Loucy (cell line): Measurements from ENCODE around the gene RRAGB.

Experiments
- H2AFZ ChIP-seq: fragments of 200-600 bp; sonication (generic); 2 replicates; pipeline ENCODE4 v1.6.0; 2016; ENCODE audit warnings: antibody characterized with exemption, mild to moderate bottlenecking, low read length, moderate library complexity
- H3F3A ChIP-seq: fragments of 200-600 bp; 2 replicates; pipeline ENCODE4 v1.6.0; 2016; ENCODE audit warnings: antibody characterized with exemption, low read depth, mild to moderate bottlenecking
- H3K27me3 ChIP-seq: fragments of 200-600 bp; sonication (generic); 2 replicates; pipeline ENCODE4 v1.6.1; 2014; ENCODE audit warnings: low read length, mild to moderate bottlenecking; ENCODE audit not compliant: insufficient read depth, poor library complexity, severe bottlenecking
- H3K36me3 ChIP-seq: fragments of 200-600 bp; sonication (generic); 2 replicates; pipeline ENCODE4 v1.6.1; 2016; ENCODE audit warnings: low read length; ENCODE audit not compliant: insufficient read depth
- H3K4me1 ChIP-seq: fragments of 200-600 bp; sonication (generic); 2 replicates; pipeline ENCODE4 v1.5.1; 2014; ENCODE audit warnings: low read length, mild to moderate bottlenecking; ENCODE audit not compliant: insufficient read depth, poor library complexity, severe bottlenecking
- H3K4me2 ChIP-seq: fragments of 200-600 bp; sonication (generic); 2 replicates; pipeline ENCODE4 v1.6.0; 2014; ENCODE audit warnings: antibody characterized with exemption, low read length, low read depth, mild to moderate bottlenecking; ENCODE audit not compliant: poor library complexity, severe bottlenecking
- H3K4me3 ChIP-seq: fragments of 200-600 bp; sonication (generic); 2 replicates; pipeline ENCODE4 v1.5.1; 2014; ENCODE audit warnings: low read length, mild to moderate bottlenecking, mixed read lengths; ENCODE audit not compliant: poor library complexity, severe bottlenecking
- H3K79me2 ChIP-seq: fragments of 200-600 bp; sonication (generic); 2 replicates; pipeline ENCODE4 v1.6.1; 2014; ENCODE audit warnings: low read length; ENCODE audit not compliant: insufficient read depth
- H3K9ac ChIP-seq: fragments of 200-600 bp; sonication (generic); 2 replicates; pipeline ENCODE4 v1.6.0; 2014; ENCODE audit warnings: mild to moderate bottlenecking, low read depth, low read length, moderate library complexity; ENCODE audit not compliant: poor library complexity, severe bottlenecking
- H3K9me2 ChIP-seq: fragments of 200-600 bp; sonication (generic); replicated peaks from 2 replicates; pipeline ENCODE4 v1.6.1; 2016; ENCODE audit warnings: low read depth, low read length, mixed read lengths
- H3K9me3 ChIP-seq: fragments of 200-600 bp; sonication (generic); 2 replicates; pipeline ENCODE4 v1.6.1; 2014; ENCODE audit warnings: mild to moderate bottlenecking, antibody characterized with exemption, low read length, low read depth; ENCODE audit not compliant: insufficient read depth
- H4K20me1 ChIP-seq: fragments of 200-600 bp; sonication (generic); 2 replicates; pipeline ENCODE4 v1.6.0; 2014; ENCODE audit warnings: antibody characterized with exemption, low read length, mild to moderate bottlenecking; ENCODE audit not compliant: insufficient read depth, poor library complexity, severe bottlenecking
- EZH2phosphoT487 ChIP-seq: fragments of 200-600 bp; IDR thresholded peaks from 2 replicates; pipeline ENCODE4 v1.6.1; 2018; ENCODE audit warnings: antibody characterized with exemption, mild to moderate bottlenecking, moderate library complexity, borderline replicate concordance
- TF ChIP-seq, protein P1 (sequence below): fragments of 200-600 bp; sonication (generic); conservative IDR thresholded peaks from 2 replicates; pipeline ENCODE4 v1.5.1; 2014; ENCODE audit warnings: mild to moderate bottlenecking, antibody characterized with exemption, low read length

RRAGB gene

DNA sequence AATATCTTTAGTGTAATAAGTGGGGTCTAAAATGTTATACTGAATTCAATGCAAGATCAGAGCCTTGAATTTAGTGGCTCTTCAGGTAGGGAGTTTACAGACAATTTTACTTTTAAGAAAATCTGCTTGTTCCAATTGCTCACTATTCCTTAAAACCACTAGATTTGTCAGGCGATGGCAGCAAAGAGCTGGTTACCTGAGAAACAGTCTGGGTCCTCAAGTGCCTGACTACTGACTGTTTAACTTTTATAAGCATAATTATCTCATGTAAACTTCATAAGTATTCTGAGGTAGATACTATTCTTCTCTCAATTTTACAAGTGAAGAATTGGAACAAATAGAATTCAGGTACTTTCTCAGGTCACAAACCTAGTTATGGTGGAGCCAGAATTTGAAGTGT is 84.3 kb downstream of the RRAGB start:
- no peaks in the 10 kb centered on the region for H3K36me3 ChIP-seq
- no peaks in the 10 kb centered on the region for H3K4me1 ChIP-seq
- H3K79me2 ChIP-seq = no peaks in the 10 kb centered on the region
- no peaks in the 10 kb centered on the region for H3K9me2 ChIP-seq
- H3K4me3 ChIP-seq = no peak overlapping the region
- no peaks in the 10 kb centered on the region for H3K27me3 ChIP-seq
- TF ChIP-seq EZH2phosphoT487 = no peak
- TF ChIP-seq, protein P1, sequence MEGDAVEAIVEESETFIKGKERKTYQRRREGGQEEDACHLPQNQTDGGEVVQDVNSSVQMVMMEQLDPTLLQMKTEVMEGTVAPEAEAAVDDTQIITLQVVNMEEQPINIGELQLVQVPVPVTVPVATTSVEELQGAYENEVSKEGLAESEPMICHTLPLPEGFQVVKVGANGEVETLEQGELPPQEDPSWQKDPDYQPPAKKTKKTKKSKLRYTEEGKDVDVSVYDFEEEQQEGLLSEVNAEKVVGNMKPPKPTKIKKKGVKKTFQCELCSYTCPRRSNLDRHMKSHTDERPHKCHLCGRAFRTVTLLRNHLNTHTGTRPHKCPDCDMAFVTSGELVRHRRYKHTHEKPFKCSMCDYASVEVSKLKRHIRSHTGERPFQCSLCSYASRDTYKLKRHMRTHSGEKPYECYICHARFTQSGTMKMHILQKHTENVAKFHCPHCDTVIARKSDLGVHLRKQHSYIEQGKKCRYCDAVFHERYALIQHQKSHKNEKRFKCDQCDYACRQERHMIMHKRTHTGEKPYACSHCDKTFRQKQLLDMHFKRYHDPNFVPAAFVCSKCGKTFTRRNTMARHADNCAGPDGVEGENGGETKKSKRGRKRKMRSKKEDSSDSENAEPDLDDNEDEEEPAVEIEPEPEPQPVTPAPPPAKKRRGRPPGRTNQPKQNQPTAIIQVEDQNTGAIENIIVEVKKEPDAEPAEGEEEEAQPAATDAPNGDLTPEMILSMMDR = no peak
- no peaks in the 10 kb centered on the region for H3F3A ChIP-seq
- no peak overlapping the region for H3K9ac ChIP-seq
- H3K9me3 ChIP-seq = no peaks in the 10 kb centered on the region
- no peaks in the 10 kb centered on the region for H4K20me1 ChIP-seq
- H3K4me2 ChIP-seq = no peak overlapping the region
- H2AFZ ChIP-seq = no peak overlapping the region
